Activated T-helper 1 cell treated with anti-CD3 and anti-CD28 coated beads, Interleukin-2, amount 50 U/mL, for 16 hours (primary cell): ENCODE data around the gene MIF.
"Not testable (repeated sequence)": the region's sequence is repeated elsewhere in the genome, so short reads cannot be mapped to it uniquely, and the experiment has no call there.

ENCODE experiments used
- DNase-seq, 2 donors: peaks; one replicate each; pipeline ENCODE4 v3.0.0-alpha.2; 2020; ENCODE audit warnings: low read depth in 1 of 2, low spot score in 1 of 2

Gene MIF

GRCh38 chr22:23900227-23900626, 6.0 kb downstream of the MIF start:
- not testable (repeated sequence) for DNase-seq

- no peak for DNase-seq
Observed at GRCh38 chr22:23901600-23901999, 7.4 kb downstream of the MIF start.

- no peak for DNase-seq
Observed at GRCh38 chr22:23903328-23903971, 9.3 kb downstream of the MIF start.

- no peak for DNase-seq
Observed at GRCh38 chr22:23904573-23905254, 10.5 kb downstream of the MIF start.

- no peak for DNase-seq
Observed at GRCh38 chr22:23906641-23907040, 12.5 kb downstream of the MIF start.

- not testable (repeated sequence) for DNase-seq
Observed at GRCh38 chr22:23907423-23907822, 13.2 kb downstream of the MIF start.

GRCh38 chr22:23908587-23909205, 14.5 kb downstream of the MIF start:
- DNase-seq = no peak

- no peak for DNase-seq
Observed at GRCh38 chr22:23909296-23909898, 15.2 kb downstream of the MIF start.

- DNase-seq = no peak
Observed at GRCh38 chr22:23910496-23911190, 16.5 kb downstream of the MIF start.

- no peak for DNase-seq
Observed at GRCh38 chr22:23911318-23911980, 17.3 kb downstream of the MIF start.

- DNase-seq = no peak
Observed at GRCh38 chr22:23912293-23912903, 18.2 kb downstream of the MIF start.

- no peak for DNase-seq
Observed at GRCh38 chr22:23913306-23913660, 19.1 kb downstream of the MIF start.

- peak; percentile 97 to 99 for DNase-seq
Observed at GRCh38 chr22:23913661-23914353, 19.6 kb downstream of the MIF start.

- DNase-seq = no peak
Observed at GRCh38 chr22:23915290-23915689, 21.1 kb downstream of the MIF start.

- not testable (repeated sequence) for DNase-seq
Observed at GRCh38 chr22:23920267-23920611, 26.1 kb downstream of the MIF start.

GRCh38 chr22:23921586-23922201, 27.5 kb downstream of the MIF start:
- DNase-seq = not testable (repeated sequence)

- DNase-seq = no peak
Observed at GRCh38 chr22:23922921-23923320, 28.7 kb downstream of the MIF start.

GRCh38 chr22:23925020-23925606, 30.9 kb downstream of the MIF start:
- no peak for DNase-seq

GRCh38 chr22:23926561-23926960, 32.4 kb downstream of the MIF start:
- no peak for DNase-seq
